ENCODE measurements around the gene EPHB1.

EPHB1 gene

DNA sequence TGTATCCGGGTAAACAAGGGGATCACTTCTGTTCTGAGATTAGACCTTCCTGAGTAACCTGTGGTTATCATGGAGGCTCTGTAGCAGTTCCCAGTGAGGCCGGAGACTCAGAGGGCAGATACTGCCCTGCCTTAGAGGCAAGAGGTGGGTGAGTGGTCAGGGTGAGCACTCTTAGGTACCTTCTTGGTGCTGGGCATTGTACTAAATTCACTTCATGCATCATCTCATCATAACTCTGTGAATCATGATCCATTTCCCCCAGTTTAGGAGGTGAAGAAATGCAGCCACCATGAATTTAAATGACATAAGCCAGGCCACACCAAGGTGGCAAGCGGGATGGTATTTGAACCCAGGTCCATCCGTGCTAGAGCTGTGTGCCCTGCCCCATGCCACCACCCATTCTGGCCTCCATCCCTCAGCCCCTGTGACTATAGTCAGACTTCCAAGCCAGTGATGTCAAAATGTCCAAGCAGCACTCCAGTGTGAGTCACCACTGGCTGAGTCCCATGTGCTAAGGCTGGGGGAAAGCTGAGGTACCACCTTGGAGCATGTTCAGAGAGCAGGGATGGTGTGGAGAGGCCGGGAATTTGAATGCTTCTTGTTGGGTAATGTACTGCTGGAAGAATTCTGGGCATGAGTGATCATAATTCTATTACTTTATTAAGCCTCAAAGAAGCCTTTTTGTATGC lies 88.8 kb downstream of the EPHB1 start:
- DNase-seq (ENCODE audit: low read depth), result no peak

DNA sequence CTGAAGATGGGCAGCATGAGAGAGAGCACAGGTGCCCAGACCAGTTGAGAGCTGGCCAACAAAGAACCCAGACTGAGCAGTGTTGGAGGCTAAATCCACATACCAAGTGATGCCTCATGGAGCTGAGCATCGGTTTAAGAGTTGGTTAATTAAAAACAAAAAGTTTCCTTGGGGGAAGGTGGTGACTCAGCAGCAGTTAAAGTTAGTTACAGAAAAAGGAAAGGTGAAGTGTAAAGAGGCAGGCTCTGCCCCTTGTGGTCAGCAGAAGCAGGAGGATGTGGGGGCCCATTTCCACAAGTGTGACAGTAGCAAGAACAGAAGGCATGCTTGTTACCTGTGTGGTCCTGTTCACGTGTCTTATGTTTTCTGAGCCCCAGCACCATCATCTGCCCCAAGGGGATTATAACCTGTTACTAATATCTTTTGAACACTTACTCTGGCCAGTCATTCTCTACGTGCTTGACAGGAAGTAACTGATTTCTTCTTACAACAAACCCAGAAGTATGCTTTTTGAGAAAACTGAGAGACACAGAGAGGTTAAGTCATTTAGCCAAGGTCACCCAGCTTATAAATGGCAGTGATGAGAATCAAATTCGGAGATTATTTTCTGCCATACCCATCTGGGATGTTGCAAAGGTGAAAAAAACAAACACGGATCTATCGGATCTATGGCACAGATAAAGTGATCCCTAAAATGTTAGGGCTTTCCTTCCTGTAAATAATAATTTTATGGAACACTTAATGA lies 91.0 kb downstream of the EPHB1 start:
- DNase-seq (ENCODE audit: low read depth), result no peak

DNA sequence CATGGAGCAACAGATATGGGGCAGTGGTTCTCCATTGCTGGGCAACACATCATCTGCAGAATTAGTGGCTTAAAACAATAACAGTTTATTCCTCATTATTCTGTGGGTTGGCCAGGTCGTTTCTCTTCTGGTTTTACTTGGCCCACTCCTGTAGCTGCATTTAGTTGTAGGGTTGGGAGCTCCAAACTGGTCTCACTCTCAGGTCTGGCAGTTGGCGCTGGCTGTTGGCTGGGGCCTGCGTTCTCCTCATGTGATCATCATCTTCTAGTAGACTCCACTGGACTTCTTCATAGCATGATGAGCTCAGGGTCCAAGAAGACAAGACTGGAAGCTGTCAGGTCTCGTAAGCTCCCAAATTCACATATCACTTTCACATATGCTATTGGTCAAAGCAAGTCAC lies 91.9 kb downstream of the EPHB1 start:
- DNase-seq (ENCODE audit: low read depth), result no peak

DNA sequence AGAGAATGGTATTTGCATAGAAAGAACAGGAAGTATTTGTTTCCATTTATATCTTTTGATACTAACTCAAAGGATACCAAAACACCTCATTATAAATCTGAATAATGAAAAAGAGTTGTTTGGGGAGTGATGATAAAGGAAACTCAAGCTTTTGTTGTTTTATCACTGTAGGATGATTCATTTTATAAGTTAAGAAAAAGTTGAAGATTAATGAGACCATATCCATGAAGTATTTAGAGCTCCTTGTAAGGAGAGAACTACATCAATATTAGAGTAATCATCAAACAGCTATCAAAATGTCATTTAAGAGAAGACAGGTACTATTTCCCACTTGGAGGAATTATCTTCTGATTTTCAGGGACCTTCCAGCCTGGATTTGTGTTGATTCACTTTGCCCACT lies 92.5 kb downstream of the EPHB1 start:
- no peak for DNase-seq (ENCODE audit: low read depth)

DNA sequence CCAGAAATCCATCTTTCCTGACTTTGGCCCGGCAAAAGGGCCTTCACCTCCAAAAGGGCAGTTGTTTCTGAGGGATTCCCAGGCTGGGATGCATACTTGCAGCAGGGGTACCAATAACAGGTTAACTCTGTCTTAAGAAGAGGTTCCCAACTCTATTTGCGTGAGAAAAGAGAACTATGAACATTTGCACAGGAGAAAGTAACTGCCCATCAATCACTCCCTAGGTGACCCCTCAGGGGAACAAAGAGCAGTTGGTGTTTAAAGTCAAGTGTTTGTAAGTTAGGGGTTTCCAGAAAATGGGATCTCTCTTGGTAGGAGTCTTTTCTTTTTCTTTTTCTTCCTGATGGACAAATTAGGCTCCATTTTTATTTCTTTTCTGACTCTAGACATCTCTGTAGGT lies 97.3 kb downstream of the EPHB1 start:
- no peak for DNase-seq (ENCODE audit: low read depth)

DNA sequence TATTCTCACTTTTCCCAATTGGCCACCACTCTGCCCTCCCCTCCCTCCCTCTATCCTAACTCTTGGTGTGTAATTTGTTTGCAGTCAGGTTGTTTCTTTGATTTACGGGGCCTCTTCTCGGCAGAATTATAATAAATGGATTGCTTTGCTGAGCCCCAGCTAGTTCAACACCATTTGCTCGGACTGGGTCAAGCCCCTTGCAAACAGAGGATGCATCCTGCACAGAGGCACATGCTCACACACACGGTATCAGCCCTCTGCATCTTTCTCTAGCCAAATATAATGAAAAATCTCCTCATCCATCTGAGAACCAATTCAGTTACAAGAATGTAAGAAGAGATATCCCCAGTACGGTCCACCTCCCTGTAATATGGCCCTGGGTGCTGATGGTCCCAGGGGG lies 97.7 kb downstream of the EPHB1 start:
- no peak for DNase-seq (ENCODE audit: low read depth)

DNA sequence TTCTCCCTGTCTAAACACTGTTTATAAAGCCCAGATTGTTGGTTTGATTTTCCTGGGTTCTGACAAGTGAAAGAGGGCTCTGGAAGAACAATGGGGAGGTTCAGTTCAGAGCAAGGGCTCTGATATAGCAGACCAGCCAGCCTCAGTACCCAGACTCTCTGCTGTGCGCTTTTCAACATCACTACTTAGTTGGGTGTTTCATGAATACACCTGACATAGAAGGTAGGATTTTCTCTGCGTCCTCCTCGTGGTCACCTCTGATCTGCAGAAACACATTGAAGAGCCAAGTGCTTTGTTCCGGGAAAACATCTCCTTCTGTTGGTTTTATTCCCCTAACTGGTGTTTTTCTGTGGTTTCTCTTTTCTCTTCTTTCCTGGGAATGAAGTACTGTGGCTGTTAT lies 99.5 kb downstream of the EPHB1 start:
- no peak for DNase-seq (ENCODE audit: low read depth)

DNA sequence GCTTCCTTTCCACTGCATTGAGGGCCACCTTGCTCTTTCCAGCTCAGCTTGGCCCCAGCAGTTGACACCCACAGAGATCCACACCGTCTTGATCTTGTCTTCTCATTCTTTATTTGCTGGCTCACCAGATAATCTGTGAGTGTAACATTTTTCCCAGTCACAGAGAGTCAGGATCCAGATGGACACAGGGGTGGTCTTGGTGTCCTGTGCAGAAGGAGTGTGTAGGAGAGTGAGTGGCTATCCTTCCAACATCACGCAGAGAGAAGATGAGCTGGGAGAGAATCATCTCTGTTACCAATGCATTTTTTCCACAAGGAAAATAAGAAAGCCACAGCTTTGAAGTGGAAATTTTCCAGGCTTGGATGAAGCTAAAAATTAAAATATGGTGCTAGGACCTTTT lies 100.1 kb downstream of the EPHB1 start:
- no peak for DNase-seq (ENCODE audit: low read depth)

DNA sequence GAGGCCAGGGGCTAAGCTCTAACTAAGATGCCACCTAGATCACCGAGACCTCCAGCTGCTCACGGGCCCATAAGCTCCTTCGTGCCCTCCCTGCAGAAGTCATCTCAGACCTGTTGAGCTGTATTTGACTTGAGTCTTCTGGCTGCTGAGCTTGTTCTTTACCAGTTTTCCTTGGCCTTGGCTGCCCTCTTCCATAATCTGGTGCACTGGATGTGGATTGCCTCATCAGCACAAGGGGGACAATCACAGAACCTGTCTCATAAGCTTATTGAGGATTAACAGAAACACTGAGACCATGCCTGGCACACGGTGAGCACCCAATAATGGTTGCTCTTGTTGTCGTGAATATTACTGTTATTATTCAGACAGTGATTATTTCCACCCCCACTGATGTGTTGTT lies 101.1 kb downstream of the EPHB1 start:
- DNase-seq (ENCODE audit: low read depth), result no peak

DNA sequence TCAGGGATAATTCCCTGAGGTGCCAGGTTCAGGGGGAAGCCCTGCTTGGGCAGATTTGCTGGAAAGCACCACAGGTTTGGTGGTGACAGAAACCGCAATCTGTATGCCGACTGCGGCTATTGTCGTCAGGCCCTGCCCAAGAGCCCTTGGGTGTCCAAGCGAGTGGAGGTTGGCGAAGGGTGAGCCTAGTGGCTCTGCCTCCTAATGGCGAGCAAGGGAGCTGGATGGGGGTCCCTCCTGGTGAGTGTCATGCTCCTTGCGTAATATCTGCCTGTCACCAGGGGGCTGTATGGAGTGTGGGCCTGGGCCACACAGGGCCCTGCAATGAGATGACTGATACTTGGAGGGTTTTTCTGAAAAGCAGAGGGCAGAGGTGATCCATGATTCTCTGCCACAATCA lies 101.6 kb downstream of the EPHB1 start:
- DNase-seq (ENCODE audit: low read depth), result no peak

DNA sequence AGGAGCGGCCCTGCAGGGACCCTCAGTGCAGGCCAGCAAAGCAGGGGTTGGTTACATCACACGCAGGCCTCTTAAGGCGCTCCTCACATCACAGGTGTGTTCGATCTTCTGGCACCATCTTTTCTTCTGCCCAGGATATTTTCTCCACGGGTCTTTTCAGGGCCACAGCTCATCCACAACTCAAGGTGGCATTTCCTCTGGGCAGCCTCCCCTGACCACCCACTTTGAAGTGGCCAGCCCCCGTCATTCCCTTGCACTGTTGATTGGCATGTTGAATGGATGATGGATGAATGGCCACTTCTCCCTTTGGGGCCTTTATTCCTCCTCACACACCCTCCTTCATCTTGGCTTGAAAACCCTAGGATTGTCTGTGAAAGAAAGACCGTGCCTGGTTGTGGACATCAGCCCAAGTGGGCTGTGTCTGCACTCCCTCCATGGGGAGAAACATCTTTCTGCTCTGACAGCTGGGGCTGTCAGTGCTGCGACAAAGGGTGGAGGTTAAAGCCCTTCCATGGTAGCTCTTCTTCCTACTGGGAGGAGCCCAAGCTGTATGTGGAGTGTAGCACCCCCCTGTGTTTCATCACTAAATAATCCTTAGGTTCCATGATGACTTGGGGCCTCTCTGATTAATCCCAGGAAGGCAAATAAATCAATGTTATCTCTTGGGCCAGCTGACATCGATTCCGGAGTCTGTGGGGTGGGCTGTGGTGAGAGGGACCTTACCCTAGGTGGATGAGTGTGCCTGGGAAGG lies 102.5 kb downstream of the EPHB1 start:
- no peak for DNase-seq (ENCODE audit: low read depth)

DNA sequence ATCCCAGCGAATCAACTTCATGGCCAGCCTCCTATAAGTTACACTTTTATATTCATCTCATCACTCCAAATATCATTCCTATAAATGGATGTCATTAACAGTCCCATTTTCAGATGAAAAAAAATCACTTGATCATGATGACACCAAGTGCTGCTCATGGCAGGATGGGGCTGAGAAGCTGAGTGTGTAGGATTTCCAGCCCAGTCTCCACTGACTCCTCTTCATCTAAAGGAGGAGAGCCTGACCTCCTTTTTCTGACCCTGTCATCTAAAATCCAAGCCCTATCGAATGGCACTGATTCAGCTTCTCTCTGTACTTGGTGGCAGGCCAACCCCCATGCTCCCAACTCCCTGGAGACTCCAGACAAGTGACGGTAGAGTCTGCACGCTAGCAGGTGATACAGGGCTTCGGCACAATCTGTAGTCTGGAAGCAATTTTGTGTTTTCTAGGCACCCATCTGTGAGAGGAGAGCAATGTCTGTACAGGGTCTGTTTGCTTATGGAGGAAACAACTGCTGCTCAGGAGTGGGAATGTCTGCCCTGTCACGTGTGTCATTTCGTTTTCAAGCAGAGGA lies 103.2 kb downstream of the EPHB1 start:
- no peak for DNase-seq (ENCODE audit: low read depth)

DNA sequence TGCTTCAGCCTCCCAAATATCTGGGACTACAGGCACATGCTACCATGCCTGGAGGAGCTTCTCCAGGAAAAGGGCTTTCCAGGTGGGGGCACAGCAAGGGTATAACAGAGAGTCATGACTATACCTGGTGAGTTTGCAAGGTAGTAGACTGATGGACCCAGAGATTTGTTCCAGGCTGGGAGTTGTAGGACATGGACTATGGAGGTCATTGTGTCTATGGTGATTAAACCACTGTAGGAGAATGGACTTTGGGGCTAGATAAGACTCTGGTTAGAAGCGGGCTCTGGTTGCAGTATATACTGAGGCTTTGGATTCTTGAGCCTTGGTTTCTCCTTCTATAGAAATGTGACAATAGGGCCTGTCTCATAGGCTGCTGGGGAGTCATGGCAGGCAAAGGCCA lies 104.7 kb downstream of the EPHB1 start:
- no peak for DNase-seq (ENCODE audit: low read depth)

DNA sequence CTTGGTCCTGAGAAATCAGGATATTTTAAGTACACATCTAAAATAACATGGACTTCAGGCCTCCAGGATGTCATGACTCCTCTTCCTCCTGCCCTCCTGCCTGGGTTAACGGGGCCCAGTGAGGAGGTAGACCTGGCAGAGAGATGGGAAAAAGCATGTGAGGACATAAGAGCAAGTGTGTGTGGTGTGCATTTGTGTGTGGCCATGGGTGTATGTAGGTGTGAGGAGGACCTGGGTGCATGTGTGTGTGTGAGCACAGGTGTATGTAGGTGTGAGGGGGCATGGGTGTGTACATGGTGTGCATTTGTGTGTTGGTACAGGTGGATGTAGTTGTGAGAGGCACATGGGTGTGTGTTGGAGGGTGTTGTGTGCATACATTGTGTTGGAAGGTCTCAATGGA lies 105.4 kb downstream of the EPHB1 start:
- no peak for DNase-seq (ENCODE audit: low read depth)

DNA sequence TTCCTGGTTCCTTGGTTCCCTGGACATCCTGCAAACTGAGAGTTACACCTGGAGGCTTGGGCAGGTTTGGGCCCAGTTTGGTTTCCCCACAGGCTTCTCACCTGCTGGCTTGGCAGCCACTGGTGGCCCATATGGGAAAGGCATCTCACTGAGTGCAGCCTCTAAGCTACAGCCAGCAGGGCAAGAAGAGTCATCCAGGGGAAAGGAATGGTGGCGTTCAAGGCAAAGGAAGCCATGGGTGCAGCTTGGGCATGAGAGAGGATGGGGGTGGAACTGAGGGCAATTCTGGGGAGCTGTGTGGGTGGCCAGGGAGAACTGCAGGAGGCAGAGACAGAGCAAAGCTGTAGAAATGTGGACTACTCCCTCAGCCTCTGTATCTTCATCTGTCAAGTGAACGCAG lies 106.4 kb downstream of the EPHB1 start:
- no peak for DNase-seq (ENCODE audit: low read depth)

DNA sequence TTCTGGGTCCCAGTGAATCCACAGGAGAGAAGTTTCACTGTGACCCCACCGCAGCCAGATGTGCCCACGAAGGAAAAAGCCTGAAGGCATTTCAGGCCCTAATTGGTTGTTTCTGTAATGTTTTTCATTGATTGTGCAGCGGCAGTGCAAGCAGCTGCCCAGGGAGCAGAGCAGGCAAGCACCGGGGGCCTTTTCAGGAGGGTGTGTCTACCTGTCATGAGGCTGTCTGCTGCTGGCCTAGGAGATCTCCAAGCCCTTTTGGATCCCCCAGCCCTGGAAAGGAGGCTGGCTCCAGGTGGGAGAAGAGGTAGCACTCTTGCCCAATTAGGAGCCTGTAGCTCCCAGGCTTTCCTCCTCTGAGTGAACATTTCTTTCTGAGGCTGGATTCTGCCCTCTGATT lies 108.8 kb downstream of the EPHB1 start:
- no peak for DNase-seq (ENCODE audit: low read depth)

DNA sequence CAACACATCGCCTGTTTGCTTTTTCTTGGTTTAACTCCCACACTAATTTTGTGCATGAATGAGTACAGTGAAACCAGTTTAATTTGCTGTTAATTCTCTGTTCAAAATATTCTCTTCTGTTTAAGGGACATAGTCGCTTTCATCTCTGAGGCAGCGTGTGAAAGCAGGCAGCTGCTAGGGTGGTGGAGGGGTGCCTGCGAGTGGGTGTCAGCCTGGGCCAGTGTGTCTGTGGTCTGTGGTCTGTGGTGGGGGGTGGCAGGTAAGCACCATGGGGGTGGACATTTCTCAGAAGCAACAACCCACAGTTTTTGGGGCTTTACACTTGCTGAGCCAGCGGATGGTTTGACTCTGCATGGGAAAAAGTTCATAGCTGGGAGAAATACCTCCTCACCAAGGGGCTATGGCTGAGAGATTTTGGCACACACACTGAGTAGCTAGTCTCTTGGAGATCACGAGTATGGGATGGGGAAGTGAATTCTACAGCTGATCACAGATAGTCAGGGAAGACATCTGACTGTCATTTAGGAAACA lies 109.2 kb downstream of the EPHB1 start:
- DNase-seq (ENCODE audit: low read depth), result no peak

DNA sequence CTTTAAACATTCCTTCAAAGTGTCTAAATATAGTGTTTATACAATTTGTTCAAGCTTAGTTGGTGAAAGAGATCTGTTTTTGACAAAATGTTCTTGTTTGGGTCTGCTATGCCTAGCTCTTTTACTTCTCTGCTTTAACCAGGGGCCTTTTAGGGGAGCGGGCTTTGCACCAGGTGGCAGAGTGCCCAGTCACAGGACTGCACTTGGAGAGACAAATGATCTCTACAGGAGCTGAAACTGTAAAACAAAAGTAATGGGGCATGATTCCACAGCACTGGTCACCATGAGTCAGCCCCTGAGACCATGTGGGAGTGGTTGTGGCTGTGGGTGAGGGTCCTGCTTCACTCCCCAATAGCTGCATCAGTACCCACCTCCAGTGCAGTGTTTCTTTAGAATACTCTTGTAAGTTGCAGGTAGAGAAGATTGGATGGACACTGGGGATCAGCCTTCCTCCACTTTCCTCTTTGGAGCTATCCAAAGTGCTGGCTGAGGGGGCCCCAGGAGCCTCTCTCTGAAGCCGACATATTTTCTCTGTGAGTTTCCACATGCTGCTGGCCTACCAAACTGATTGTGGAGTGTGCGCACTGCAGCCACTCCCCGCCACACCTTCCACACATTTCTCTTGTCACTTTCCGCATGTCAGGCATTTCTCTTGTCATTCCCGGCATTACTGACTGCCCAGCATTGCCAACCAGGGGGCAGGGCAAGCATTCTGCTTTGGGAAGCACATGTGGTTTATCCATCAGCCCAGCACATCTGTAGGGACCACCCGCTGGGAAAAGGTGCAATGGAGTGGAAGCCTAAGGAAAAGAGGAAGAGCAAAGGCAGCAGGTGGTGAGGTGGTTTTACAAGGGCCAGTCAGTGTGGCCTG lies 110.0 kb downstream of the EPHB1 start:
- DNase-seq (ENCODE audit: low read depth), result no peak

DNA sequence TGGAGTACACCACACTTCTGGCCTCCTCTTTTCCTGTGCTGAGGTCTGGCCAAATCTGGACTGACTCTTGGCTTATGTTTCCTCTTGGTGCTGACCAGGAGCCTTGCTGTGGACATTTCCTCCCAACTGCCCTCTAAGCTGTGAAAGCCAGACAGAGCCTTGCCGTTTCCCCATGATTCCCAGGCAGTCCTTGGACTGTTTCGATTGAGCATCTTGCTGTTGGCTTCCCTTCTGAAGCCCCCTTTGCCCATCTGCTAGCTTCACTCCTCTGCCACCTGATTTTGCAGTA lies 110.5 kb downstream of the EPHB1 start:
- DNase-seq (ENCODE audit: low read depth), result no peak

DNA sequence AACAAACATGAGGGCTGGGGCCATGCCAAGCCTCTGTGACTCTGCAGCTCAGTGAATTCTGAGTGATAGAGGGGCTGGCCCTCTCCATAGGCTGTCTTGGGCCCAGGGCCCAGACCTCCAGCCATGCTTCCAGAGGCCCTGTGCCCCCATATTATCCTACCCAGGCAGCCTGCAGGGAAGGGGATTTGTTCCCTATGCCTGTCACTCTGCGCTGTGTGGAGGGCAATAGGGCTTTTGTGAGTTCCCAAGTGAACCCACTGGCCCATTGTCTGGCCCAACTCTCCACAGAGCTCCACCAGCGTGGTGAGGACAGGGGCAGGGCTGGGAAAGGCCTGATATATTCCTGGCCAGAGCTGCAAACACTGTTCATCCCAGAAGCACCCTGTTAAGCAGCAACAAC lies 113.2 kb downstream of the EPHB1 start:
- no peak for DNase-seq (ENCODE audit: low read depth)

DNA sequence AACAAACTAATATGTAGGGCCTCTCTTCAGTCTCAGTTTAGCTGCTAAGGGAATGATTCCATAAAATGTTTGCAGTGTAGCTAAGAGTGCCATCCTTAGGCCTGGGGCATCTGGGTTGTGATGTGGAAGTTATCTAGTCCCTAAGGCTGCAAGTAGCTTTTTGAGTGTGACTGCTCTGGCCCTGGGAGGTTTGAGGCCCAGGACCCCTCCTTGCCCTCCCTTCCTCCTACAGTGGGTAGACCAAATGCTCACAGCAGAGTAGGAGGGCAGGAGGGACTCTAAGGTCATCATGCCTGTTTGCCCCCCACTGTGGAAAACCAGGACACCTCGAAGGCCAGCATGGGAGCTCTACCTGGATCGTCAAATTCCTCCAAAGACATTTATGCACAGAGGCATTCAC lies 115.0 kb downstream of the EPHB1 start:
- no peak for DNase-seq (ENCODE audit: low read depth)
